Endothelial cell of umbilical vein (primary cell): ENCODE results near the gene EIF3J.

Experiments
- EZH2 ChIP-seq: IDR thresholded peaks from 2 replicates; pipeline ENCODE4 v1.6.1; 2012; ENCODE audit warnings: borderline replicate concordance, low read depth, mild to moderate bottlenecking, moderate library complexity, low read length, inconsistent platforms; ENCODE audit not compliant: severe bottlenecking
- POLR2A ChIP-seq: IDR thresholded peaks from 2 replicates; pipeline ENCODE4 v1.6.1; 2012; ENCODE audit warnings: low read depth, mild to moderate bottlenecking, control low read depth, low read length
- POLR2AphosphoS5 ChIP-seq: IDR thresholded peaks from 2 replicates; pipeline ENCODE4 v1.6.1; 2012; ENCODE audit warnings: low read depth, mild to moderate bottlenecking, control low read depth, low read length, moderate library complexity; ENCODE audit not compliant: insufficient read depth
- TF ChIP-seq, protein P1 (sequence below), 2 donors: IDR thresholded peaks; 1 replicate in 1 of 2; 2 replicates in 1 of 2; pipeline ENCODE4 v1.5.1; 2011; ENCODE audit warnings: low read length in 2 of 2, mild to moderate bottlenecking in 2 of 2, moderate library complexity in 2 of 2, control low read depth in 1 of 2, inconsistent platforms in 1 of 2, low read depth in 1 of 2; ENCODE audit not compliant: insufficient read depth in 1 of 2; ENCODE audit errors: extremely low read depth in 1 of 2

DNA sequence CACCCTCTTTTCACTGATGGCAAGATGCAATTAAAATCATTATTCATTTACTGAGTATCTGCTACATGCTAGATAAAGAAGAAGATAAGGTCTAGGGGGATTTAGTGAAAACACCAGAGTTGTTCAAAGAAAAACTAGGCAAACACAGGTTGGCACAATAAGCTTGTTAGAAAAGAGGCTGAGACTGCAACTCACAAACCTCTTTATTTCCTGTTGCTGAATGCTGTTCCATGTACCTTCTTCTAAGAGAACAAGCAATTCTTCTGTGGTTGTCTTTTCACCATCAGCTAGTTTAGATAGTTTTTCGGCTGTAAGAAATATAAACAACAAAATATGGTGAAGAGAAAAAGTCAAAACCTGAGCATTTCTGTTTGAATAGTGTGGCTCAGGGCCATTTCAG lies 61.1 kb downstream of the EIF3J start:
- TF ChIP-seq, protein P1, sequence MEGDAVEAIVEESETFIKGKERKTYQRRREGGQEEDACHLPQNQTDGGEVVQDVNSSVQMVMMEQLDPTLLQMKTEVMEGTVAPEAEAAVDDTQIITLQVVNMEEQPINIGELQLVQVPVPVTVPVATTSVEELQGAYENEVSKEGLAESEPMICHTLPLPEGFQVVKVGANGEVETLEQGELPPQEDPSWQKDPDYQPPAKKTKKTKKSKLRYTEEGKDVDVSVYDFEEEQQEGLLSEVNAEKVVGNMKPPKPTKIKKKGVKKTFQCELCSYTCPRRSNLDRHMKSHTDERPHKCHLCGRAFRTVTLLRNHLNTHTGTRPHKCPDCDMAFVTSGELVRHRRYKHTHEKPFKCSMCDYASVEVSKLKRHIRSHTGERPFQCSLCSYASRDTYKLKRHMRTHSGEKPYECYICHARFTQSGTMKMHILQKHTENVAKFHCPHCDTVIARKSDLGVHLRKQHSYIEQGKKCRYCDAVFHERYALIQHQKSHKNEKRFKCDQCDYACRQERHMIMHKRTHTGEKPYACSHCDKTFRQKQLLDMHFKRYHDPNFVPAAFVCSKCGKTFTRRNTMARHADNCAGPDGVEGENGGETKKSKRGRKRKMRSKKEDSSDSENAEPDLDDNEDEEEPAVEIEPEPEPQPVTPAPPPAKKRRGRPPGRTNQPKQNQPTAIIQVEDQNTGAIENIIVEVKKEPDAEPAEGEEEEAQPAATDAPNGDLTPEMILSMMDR (IDR thresholded peaks at IDR 0.05; ENCODE audit: extremely low read depth in 1 of 2, insufficient read depth in 1 of 2, low read depth in 1 of 2, low read length in 2 of 2), result no peak
- no peak for TF ChIP-seq POLR2A
- no peak for TF ChIP-seq POLR2AphosphoS5
- TF ChIP-seq EZH2, result no peak
